Stimulated activated CD4-positive, alpha-beta T cell treated with anti-CD3 and anti-CD28 coated beads, TNF-alpha, amount 100 ng/mL, for 1 hour (primary cell): Measurements from ENCODE around the gene TASOR.
"Not testable (repeated sequence)": the region's sequence is repeated elsewhere in the genome, so short reads cannot be mapped to it uniquely, and the experiment has no call there.

Source experiments
- DNase-seq, 3 donors: peaks; one replicate each; pipeline ENCODE4 v3.0.0-alpha.2; 2020; ENCODE audit warnings: low read depth in 3 of 3, low spot score in 1 of 3

Gene TASOR

GRCh38 chr3:56683122-56683817, at the start of gene TASOR:
TSS of gene TASOR (minus strand) at chr3:56683265. CDS start at chr3:56683006, 259 bp downstream.
- DNase-seq = peak; percentile 53 to 81 (median 76)

- DNase-seq = no peak
These were observed 49.0 kb upstream of the TASOR start for GRCh38 chr3:56732109-56732508.

- DNase-seq = peak in 1 of 3 donors; percentile 17
These were observed 42.1 kb upstream of the TASOR start for GRCh38 chr3:56725175-56725574.

- DNase-seq = no peak
These were observed 41.6 kb upstream of the TASOR start for GRCh38 chr3:56724676-56725075.

GRCh38 chr3:56720849-56721248, 37.8 kb upstream of the TASOR start:
- no peak for DNase-seq

- DNase-seq = not testable (repeated sequence)
These were observed 35.7 kb upstream of the TASOR start for GRCh38 chr3:56718809-56719208.

GRCh38 chr3:56711344-56711743, 28.3 kb upstream of the TASOR start:
- no peak for DNase-seq

- not testable (repeated sequence) for DNase-seq
These were observed 24.3 kb upstream of the TASOR start for GRCh38 chr3:56707412-56707811.

- DNase-seq = no peak
These were observed 23.6 kb upstream of the TASOR start for GRCh38 chr3:56706629-56707028.

- DNase-seq = no peak
These were observed 21.6 kb upstream of the TASOR start for GRCh38 chr3:56704706-56705105.

- peak in 1 of 3 donors; percentile 23 for DNase-seq
These were observed 19.6 kb upstream of the TASOR start for GRCh38 chr3:56702490-56703315.

- DNase-seq = no peak
These were observed 17.1 kb upstream of the TASOR start for GRCh38 chr3:56700151-56700550.

GRCh38 chr3:56694867-56695683, 12.0 kb upstream of the TASOR start:
- no peak for DNase-seq

GRCh38 chr3:56693750-56694149, 10.7 kb upstream of the TASOR start:
- DNase-seq = no peak

- not testable (repeated sequence) for DNase-seq
These were observed 9.7 kb upstream of the TASOR start for GRCh38 chr3:56692520-56693433.

- DNase-seq = not testable (repeated sequence)
These were observed 8.9 kb upstream of the TASOR start for GRCh38 chr3:56692001-56692365.

- DNase-seq = no peak
These were observed 8.3 kb upstream of the TASOR start for GRCh38 chr3:56691165-56692000.

GRCh38 chr3:56689303-56689702, 6.2 kb upstream of the TASOR start:
- DNase-seq = no peak

GRCh38 chr3:56688191-56688590, 5.1 kb upstream of the TASOR start:
- no peak for DNase-seq

- DNase-seq = no peak
These were observed 964 bp upstream of the TASOR start for GRCh38 chr3:56684029-56684428.
